GM10847 (cell line): ENCODE measurements around the gene ACAD11.

Experiments used
- POLR2A ChIP-seq: IDR thresholded peaks from 2 replicates; pipeline ENCODE4 v1.6.1; 2011; ENCODE audit not compliant: insufficient read length; ENCODE audit errors: extremely low read depth

ACAD11 gene

DNA sequence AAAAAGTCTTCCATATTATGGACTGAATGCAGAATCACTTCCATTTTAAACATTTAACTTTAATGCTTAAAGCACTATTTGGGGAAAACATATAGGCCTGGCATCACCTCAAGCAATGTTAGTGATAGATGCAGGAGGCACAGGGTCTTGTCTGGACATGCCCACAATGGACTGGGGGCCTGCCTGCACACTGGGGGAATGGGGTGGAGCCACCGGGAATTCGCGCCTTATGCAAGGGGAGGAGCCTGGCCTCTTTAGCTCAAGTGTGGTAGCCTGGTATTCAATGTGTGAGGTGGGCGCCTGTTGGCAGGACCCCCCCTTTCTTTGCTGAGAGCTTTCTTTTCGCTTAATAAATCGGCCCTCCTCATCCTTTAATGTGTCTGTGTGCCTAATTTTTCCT, 32.7 kb downstream of the ACAD11 start:
- no peak for TF ChIP-seq POLR2A

DNA sequence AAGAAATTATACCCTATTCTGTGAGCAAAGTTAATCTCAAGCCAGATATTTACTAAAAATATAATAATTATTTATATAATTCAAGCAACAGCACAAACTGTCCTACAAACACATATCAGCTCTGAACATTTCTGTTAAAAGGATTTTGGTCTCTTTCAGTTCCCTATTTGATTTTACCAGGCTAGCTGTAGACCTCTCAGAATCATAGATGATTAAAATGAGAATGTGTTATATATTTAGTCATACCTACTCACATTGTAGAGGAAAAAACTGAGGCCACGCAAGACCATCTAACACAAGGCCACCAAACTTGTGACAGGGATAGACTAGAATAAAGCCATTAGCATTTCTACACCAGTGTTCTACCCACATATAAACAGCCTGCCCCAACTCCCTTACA, 34.0 kb downstream of the ACAD11 start:
- TF ChIP-seq POLR2A: no peak

DNA sequence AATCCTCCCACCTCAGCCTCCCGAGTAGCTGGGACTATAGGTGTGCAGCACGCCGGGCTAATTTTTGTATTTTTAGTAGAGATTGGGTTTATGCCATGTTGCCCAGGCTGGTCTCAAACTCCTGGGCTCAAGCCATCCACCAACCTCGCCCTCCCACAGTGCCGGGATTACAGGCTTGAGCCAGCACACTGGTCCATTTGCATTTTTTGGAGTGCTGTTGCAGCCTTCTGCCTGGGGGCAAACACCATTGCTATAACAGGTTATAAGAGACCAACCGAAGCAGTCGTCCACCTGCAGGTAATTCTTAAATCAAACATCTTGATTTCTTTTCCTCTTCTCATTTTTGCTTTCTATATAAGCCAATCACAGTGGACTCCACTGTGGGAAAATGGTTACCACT, 34.8 kb downstream of the ACAD11 start:
- TF ChIP-seq POLR2A: no peak

DNA sequence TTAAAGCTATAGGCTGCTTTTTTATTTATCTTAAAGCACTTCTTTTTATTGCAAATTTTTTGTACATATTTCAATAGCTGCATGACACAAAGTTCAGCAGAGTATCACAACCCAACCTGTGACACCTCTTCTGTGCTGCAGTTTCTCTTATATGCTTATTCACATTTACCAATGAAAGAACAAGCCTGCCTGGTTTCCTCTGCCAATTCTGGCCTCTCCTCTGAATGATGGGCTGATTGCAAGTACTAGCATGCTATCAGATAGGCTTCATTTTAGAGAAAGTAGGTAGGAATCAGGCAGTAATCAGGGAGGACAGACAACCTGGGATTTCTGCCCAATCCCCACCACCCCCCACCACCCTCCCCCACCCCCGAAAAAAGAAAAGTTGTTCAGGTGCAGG, 36.0 kb downstream of the ACAD11 start:
- TF ChIP-seq POLR2A: no peak

DNA sequence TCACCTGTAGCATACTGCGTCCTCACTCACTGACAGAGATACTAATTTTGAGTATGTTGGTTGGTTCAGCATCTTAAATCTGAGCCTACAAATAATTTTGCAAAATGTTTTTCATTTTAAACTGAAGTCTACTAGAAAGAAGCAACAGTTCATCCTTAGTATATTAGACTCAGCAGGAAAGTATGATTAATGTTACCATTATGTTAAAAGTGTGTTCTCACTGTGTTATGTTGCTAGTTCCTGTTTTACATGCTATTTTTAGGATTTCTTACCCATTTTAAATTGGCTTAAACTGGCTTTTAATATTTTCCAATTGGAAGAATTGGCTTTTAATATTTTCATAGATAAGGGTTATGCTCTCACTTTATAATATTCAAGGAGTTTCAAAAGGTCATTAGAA, 36.8 kb downstream of the ACAD11 start:
- TF ChIP-seq POLR2A: no peak

DNA sequence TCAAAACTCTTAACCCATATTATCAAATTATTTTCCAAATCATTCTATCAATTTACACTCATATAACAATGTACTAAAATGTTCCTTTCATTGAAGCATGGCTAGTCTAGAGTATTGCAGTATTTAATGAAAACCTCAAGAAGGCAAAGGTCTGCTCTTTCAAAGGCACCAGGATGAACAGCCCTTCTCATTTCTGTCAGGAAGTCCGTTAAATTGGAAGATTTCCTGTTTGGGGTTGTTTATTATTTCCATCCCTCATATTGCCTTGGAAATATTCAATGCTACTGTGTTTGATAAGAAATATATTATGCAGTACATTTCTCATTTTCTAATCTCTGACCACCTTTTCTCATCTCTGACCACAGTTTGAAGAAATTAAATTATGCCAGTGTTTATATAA, 37.5 kb downstream of the ACAD11 start:
- no peak for TF ChIP-seq POLR2A

DNA sequence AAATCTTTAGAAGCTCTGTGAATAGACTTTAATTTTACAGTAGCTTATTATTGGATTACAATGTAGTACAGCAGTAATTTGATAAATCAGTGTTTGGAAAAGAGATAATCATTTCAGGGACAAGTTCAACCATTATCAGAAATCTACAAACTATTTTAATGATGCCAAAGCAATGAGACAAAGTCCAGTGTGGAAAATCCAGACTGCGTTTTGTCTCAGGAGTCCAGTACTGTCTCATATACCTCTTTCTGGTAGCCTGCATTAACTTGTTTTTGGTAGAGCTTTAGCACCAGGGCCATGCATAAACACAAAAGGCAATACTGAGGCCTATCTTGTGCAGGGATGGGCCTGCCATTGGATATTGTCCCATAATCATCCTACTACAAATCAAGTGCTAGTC, 42.8 kb downstream of the ACAD11 start:
- no peak for TF ChIP-seq POLR2A

DNA sequence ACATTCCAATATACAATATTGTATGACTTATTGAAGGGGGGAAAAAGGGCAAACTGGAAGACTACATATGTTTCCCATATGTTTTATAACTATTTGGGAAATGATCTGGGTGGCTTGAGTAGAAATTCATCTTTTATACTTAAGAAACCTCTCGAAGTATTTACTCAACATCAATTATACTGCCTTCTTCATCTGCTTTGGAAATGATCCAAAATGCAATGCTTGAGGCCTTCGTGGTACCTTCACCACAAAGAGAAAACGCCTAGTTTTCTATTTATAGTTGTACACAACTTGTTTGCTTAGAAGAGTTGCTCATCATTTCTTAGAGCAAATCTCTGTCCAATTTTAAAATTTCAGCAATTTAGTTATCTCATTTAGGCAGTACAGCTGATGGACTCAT, 43.7 kb downstream of the ACAD11 start:
- no peak for TF ChIP-seq POLR2A

DNA sequence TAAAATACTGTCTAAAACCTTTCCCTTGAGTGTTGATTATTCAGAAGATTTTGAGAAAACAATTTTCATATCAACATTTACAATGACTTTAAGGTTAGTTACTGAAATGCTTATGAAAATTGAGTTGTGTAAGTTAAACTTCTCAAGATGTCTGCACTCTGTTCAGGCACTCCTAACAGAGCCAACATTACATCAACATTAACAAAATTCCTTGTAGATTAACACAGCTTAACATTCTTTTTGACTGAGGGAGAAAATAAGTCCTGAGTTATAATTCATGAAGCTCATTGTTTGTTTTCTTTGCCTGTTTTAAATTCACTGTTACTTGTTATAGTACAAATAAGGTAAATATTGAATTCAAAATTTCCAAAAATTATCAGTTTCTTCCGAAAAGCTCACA, 53.5 kb downstream of the ACAD11 start:
- no peak for TF ChIP-seq POLR2A

DNA sequence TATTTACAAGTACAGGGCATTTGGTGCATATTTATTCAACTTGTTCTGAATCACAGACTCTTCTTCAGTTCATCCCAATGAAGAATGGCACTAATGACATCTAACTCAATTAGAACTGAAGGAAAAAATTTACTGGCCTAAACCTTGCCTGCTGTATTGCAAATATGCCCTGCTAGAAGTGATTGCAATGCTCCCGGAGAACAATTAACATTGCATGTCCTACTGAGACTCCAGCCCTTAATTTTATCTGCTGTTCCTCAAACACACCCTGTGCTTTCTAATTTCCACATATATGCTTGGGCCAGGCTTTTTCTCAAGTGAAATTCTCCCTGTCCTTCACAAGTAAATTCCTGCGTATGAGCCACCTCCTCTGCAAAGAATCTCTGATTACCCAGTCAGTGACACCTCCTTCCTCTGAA, 54.2 kb downstream of the ACAD11 start:
- TF ChIP-seq POLR2A: no peak

DNA sequence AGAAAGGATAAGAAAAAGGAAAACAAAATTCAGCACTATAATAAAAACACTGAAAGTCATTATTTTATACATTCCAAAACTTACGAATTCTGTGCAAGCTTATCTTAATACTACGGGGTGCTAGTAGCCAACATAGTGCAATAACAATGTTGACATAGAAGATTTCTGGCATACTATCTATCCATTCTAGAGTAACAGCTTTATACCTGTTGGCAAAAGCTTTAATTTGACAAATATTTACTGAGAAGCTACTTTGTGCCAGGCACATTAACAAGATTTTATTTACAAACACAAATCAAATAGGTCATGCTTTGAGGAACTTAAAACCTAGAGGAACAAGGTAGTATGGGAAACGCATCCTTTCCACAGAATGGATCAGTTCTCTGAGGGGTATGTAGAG, 61.4 kb downstream of the ACAD11 start:
- no peak for TF ChIP-seq POLR2A

DNA sequence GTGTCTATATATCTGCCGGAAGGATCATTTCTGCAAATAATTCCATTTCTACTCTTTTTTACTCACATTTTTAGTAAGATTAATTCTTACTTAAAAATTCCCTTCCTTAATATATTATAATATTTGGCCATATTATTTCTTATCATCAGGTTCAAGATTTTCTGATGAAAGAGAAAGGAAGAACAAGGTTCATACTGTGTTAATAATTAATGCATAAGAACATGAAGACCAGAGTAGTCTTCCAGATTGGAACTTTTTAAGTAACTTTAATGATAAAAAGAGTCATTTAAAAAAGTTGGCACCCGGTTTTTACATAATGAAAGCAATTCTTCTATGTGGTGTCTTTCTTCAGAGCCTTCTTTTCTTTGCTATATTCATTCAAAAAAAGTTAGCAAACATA, 61.9 kb downstream of the ACAD11 start:
- no peak for TF ChIP-seq POLR2A

DNA sequence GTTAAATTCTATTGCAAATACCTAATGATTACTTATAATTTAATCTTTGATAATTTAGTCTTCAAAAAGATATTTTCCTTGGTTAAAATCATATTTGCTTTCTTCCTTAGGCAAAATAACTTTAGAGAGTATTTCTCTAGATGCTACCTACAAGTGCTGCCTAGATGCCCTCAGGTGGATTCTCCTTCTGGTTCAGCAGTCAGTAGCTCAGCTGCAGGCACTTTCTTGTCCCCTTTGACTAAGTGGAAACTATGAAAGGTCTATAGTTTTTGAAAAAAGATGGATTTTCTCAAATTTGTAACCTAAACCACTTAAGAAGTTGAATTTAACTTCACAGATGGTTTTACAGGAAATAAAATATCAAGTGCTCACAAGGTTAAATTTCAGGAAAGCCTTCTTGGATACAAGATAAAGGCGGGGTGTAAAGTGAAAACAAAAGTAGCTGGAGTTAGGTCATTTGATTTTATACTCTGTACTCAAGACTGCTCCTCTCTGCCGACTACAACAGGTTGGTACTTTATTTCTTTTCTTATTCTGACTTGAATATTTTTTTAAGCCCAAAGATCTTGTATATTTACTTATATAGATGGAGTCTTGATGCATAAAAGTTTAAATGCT, 62.7 kb downstream of the ACAD11 start, which contains the start of gene ACKR4:
TSS of gene ACKR4 (plus strand) at position 455 of the 618 bp plus-strand sequence. CDS start 3,128 bp downstream, outside the sequence.
- no peak for TF ChIP-seq POLR2A

DNA sequence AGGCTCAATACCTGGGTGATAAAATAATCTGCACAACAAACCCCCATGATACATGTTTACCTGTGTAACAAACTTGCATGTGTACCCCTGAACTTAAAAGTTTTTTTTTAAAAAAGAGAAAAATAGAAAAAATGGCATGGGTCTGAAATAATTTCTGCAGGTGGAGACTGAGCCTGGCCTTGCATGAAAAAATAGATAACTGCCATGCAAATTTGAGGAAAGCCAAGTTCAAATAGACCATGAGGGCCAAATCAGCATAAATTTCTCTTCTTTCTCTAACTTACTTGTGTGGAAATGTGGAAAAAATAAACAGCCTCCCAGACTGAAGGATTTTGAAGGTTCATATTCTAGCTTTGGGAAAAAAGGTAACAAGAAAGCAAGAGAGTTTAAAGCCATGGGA, 63.3 kb downstream of the ACAD11 start:
- TF ChIP-seq POLR2A: no peak

DNA sequence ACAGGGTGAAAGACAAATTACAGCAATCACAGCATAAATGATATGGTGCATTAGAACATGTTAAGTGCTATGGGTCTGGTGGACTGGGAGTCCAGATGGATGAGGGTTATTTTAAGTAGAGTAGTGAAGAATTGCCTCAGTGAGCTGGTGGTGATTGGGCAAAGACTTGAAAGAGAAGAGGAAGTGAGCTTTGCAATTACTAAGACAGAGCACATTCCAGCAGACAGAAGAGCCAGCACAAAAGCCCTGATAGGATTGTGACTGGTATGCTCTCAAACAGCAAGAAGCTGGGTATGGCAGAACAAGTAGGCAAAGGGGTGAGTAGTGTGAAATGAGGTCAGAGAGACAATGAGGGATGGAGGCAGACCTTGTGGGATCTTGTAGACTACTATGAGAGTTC, 64.6 kb downstream of the ACAD11 start:
- no peak for TF ChIP-seq POLR2A

DNA sequence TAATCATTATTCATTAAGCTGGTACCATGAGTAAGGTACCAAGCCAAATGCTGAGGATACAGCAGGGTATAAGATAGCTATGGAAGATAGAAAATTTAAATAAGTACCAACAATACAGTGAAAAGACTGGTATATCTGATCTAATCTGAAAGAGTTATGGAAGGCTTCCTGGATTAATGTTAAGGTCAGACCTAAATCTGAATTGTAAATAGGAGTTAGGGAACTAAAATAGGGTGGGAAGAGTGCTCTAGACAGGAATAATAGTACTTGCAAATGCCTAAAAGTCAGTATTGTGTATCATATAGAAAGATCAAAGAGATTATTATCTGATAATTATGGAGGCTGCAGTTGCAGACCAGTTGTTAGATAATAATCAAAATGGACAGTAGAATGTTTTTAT, 65.1 kb downstream of the ACAD11 start:
- TF ChIP-seq POLR2A: no peak

DNA sequence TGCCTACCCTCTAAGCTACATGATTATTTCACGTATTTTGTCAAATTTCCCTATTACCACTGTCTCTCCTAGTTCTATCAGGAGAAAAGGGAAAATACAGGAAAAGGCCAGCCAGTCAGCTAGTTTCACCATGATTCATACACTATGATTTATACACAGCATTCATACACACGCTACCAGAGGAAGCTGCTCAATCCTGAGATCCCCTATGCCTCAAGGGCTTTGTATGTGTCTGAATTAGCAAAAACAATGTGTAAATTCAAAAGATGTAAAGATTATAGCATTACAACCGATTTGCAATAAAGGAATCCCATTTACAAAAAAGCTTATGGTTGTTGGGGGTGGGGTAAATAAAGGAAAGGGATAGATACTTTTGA, 65.7 kb downstream of the ACAD11 start:
- TF ChIP-seq POLR2A: no peak
